GM12878 (cell line): Measurements from ENCODE around the gene SLC25A45. TPM values are rescaled to one million over a fixed set of nuclear protein-coding genes. Genes with fewer than 3 reads are reported as not detected.
A peak's percentile ranks its signal among the peaks of the same experiment; 100 is the strongest.

Experiments
- ATF2 ChIP-seq: IDR thresholded peaks from 2 replicates; pipeline ENCODE4 v1.6.1; 2012; ENCODE audit warnings: low read length, inconsistent platforms
- ATF3 ChIP-seq: IDR thresholded peaks from 2 replicates; pipeline ENCODE4 v1.6.1; 2011; ENCODE audit warnings: low read depth, mild to moderate bottlenecking, low read length, moderate library complexity, borderline replicate concordance; ENCODE audit errors: extremely low read depth
- BCL11A ChIP-seq: IDR thresholded peaks from 2 replicates; pipeline ENCODE4 v1.6.1; 2011; ENCODE audit warnings: low read depth, low read length
- BCL3 ChIP-seq: IDR thresholded peaks from 2 replicates; pipeline ENCODE4 v1.6.1; 2011; ENCODE audit warnings: borderline replicate concordance, low read depth, mild to moderate bottlenecking, moderate library complexity, low read length; ENCODE audit not compliant: insufficient read depth, poor library complexity, severe bottlenecking
- CEBPZ ChIP-seq: fragments of 150-350 bp; IDR thresholded peaks from 2 replicates; pipeline ENCODE4 v1.6.1; 2016; ENCODE audit warnings: low read depth, low read length
- CUX1 ChIP-seq: IDR thresholded peaks from 2 replicates; pipeline ENCODE4 v1.6.1; 2012; ENCODE audit warnings: improper control_type of control experiment, low read depth, low read length; ENCODE audit not compliant: insufficient replicate concordance
- EED ChIP-seq: sonication (generic); IDR thresholded peaks from 2 replicates; pipeline ENCODE4 v1.6.1; 2016; ENCODE audit warnings: antibody characterized with exemption, low read depth
- MEF2A ChIP-seq: IDR thresholded peaks from 2 replicates; pipeline ENCODE4 v1.6.1; 2011; ENCODE audit warnings: low read depth, mild to moderate bottlenecking, low read length, moderate library complexity; ENCODE audit not compliant: insufficient read depth
- PAX8 ChIP-seq: fragments of 450-650 bp; IDR thresholded peaks from 2 replicates; pipeline ENCODE4 v1.6.1; 2017; ENCODE audit warnings: mild to moderate bottlenecking, moderate library complexity
- SIN3A ChIP-seq: IDR thresholded peaks from 2 replicates; pipeline ENCODE4 v1.6.1; 2012; ENCODE audit warnings: low read depth, low read length, improper control_type of control experiment
- TAF1 ChIP-seq: IDR thresholded peaks from 2 replicates; pipeline ENCODE4 v1.6.1; 2011; ENCODE audit warnings: mild to moderate bottlenecking, low read depth, low read length, borderline replicate concordance
- TBL1XR1 ChIP-seq: IDR thresholded peaks from 2 replicates; pipeline ENCODE4 v1.6.1; 2012; ENCODE audit warnings: low read depth, low read length, improper control_type of control experiment
- TCF7 ChIP-seq: IDR thresholded peaks from 2 replicates; pipeline ENCODE4 v1.6.1; 2014; ENCODE audit warnings: antibody characterized with exemption, borderline replicate concordance
- ZNF207 ChIP-seq: fragments of 450-650 bp; IDR thresholded peaks from 2 replicates; pipeline ENCODE4 v1.6.1; 2014; ENCODE audit warnings: antibody characterized with exemption, mild to moderate bottlenecking, borderline replicate concordance
- ZNF622 ChIP-seq: fragments of 450-650 bp; IDR thresholded peaks from 2 replicates; pipeline ENCODE4 v1.6.1; 2017; ENCODE audit warnings: mild to moderate bottlenecking, inconsistent platforms
- polyA plus RNA-seq, 11 experiments: library from polyadenylated mRNA; depleted of rRNA in 4 of 11; unstranded in 6 of 11; stranded (reverse) in 5 of 11; fragments of >200 nt; fragmentation: Nextera tagmentation in 4 of 11; fragmentation: Illumina TruSeq in 1 of 11; extraction: Ambion mirVana in 4 of 11; extraction: Trizol in 1 of 11; gene quantifications; 1 replicate in 1 of 11; 2 replicates in 10 of 11; pipeline versions ENCODE4 v1.2.1 to v1.2.3, GENCODE V29; 2011 to 2016; ENCODE audit warnings: inconsistent platforms in 2 of 11, missing spikeins in 2 of 11, low read depth in 1 of 11
- total RNA-seq, 4 experiments: library from RNA; depleted of rRNA in 3 of 4; stranded (reverse); fragments of >200 nt in 3 of 4; fragmentation: Illumina TruSeq in 1 of 4; extraction: Trizol in 1 of 4; gene quantifications; 2 replicates each; pipeline versions ENCODE4 v1.2.1 to v1.2.3, GENCODE V29; 2013 to 2021

Gene SLC25A45
- total and polyA plus RNA-seq, 10 of the 15 experiments (the other 5 are each of a cell fraction or from before 2014, with no cell fraction given) = 4.1 to 35.2 (median 20.3) TPM

GRCh38 chr11:65421794-65422632 lies 39.6 kb upstream of the SLC25A45 start (continued):
- no peak for TF ChIP-seq CEBPZ
- no peak for TF ChIP-seq TCF7
- peak; percentile 71; the same call in 1 of the 2 replicates for TF ChIP-seq TAF1
- peak; percentile 25; the same call in 1 of the 2 replicates for TF ChIP-seq ZNF207
- TF ChIP-seq ATF3 = no peak
- TF ChIP-seq BCL11A = 0 out of 2 replicates have a peak, but pooled peaks have one; percentile 5
- no peak for TF ChIP-seq CUX1
- no peak for TF ChIP-seq PAX8
- TF ChIP-seq TBL1XR1 = peak; percentile 92
- TF ChIP-seq EED = peak; percentile 96
- TF ChIP-seq ZNF622 = no peak
- TF ChIP-seq ATF2 = no peak
- peak; percentile 40 for TF ChIP-seq BCL3
- no peak for TF ChIP-seq MEF2A
- TF ChIP-seq SIN3A = no peak
